Trophoblast cell (in vitro differentiated cells and primary cell): ENCODE data around the gene SORCS1.

ENCODE experiments used
- DNase-seq, 2 donors: peaks; one replicate each; pipeline ENCODE4 v3.0.0-alpha.2; 2016
- H2AFZ ChIP-seq: 2 replicates; pipeline ENCODE4 v1.6.1; 2013; ENCODE audit warnings: low read length, moderate library complexity, mild to moderate bottlenecking; ENCODE audit not compliant: insufficient read depth, poor library complexity
- H2AK5ac ChIP-seq: 2 replicates; pipeline ENCODE4 v1.6.1; 2013; ENCODE audit warnings: mild to moderate bottlenecking, low read length
- H2BK120ac ChIP-seq: 2 replicates; pipeline ENCODE4 v1.6.1; 2013; ENCODE audit warnings: low read length, mild to moderate bottlenecking, moderate library complexity; ENCODE audit not compliant: insufficient read depth, poor library complexity
- H2BK12ac ChIP-seq: 2 replicates; pipeline ENCODE4 v1.6.1; 2013; ENCODE audit warnings: mild to moderate bottlenecking, low read length, moderate library complexity
- H2BK5ac ChIP-seq: 2 replicates; pipeline ENCODE4 v1.6.1; 2013; ENCODE audit warnings: low read length, low read depth, moderate library complexity, mild to moderate bottlenecking; ENCODE audit not compliant: poor library complexity
- H3K14ac ChIP-seq: 2 replicates; pipeline ENCODE4 v1.6.1; 2013; ENCODE audit warnings: mild to moderate bottlenecking, low read length
- H3K18ac ChIP-seq: 2 replicates; pipeline ENCODE4 v1.6.1; 2013; ENCODE audit warnings: mild to moderate bottlenecking, low read length
- H3K23ac ChIP-seq: 2 replicates; pipeline ENCODE4 v1.6.1; 2013; ENCODE audit warnings: low read length
- H3K27ac ChIP-seq: 2 replicates; pipeline ENCODE4 v1.5.1; 2013; ENCODE audit warnings: low read depth, mild to moderate bottlenecking, inconsistent platforms, low read length, moderate library complexity
- H3K27me3 ChIP-seq: 2 replicates; pipeline ENCODE4 v1.6.1; 2013; ENCODE audit warnings: inconsistent platforms, mild to moderate bottlenecking, low read length, moderate library complexity; ENCODE audit not compliant: insufficient read depth
- H3K36me3 ChIP-seq, 2 experiments: 1 replicate in 1 of 2; 2 replicates in 1 of 2; pipeline ENCODE4 v1.6.1; 2013; ENCODE audit warnings: low read length in 2 of 2, mild to moderate bottlenecking in 2 of 2, moderate library complexity in 1 of 2; ENCODE audit not compliant: insufficient read depth in 2 of 2, control insufficient read depth in 1 of 2
- H3K4ac ChIP-seq: 2 replicates; pipeline ENCODE4 v1.6.1; 2013; ENCODE audit warnings: low read depth, mild to moderate bottlenecking, low read length, moderate library complexity
- H3K4me1 ChIP-seq, 2 experiments: 1 replicate in 1 of 2; 2 replicates in 1 of 2; pipeline ENCODE4 v1.6.1; 2013; ENCODE audit warnings: low read length in 2 of 2, mild to moderate bottlenecking in 2 of 2, moderate library complexity in 1 of 2; ENCODE audit not compliant: insufficient read depth in 2 of 2, control insufficient read depth in 1 of 2
- H3K4me2 ChIP-seq: 2 replicates; pipeline ENCODE4 v1.6.1; 2013; ENCODE audit warnings: inconsistent platforms, mild to moderate bottlenecking, low read length, moderate library complexity
- H3K4me3 ChIP-seq: 2 replicates; pipeline ENCODE4 v1.5.1; 2013; ENCODE audit warnings: mild to moderate bottlenecking, low read depth, low read length, inconsistent platforms
- H3K79me1 ChIP-seq: one replicate; pipeline ENCODE4 v1.6.1; 2013; ENCODE audit warnings: low read length
- H3K79me2 ChIP-seq: 2 replicates; pipeline ENCODE4 v1.6.1; 2013; ENCODE audit warnings: low read length, mild to moderate bottlenecking; ENCODE audit not compliant: control insufficient read depth, insufficient read depth, poor library complexity
- H3K9ac ChIP-seq: 2 replicates; pipeline ENCODE4 v1.6.1; 2013; ENCODE audit warnings: mild to moderate bottlenecking, low read length
- H3K9me3 ChIP-seq: 2 replicates; pipeline ENCODE4 v1.6.1; 2013; ENCODE audit warnings: low read depth, mild to moderate bottlenecking, control low read depth, inconsistent platforms, low read length; ENCODE audit not compliant: insufficient read depth
- H4K12ac ChIP-seq: 2 replicates; pipeline ENCODE4 v1.6.1; 2013; ENCODE audit warnings: low read depth, mild to moderate bottlenecking, low read length, moderate library complexity
- H4K8ac ChIP-seq: 2 replicates; pipeline ENCODE4 v1.6.1; 2013; ENCODE audit warnings: low read depth, mild to moderate bottlenecking, low read length, moderate library complexity
- H4K91ac ChIP-seq: one replicate; pipeline ENCODE4 v1.6.1; 2013; ENCODE audit warnings: low read depth, mild to moderate bottlenecking, low read length, moderate library complexity
- WGBS: extraction: QIAGEN DNeasy Blood & Tissue Kit; methylation state at CpG from one replicate; pipeline ENCODE4 v1.1.7; 2013; ENCODE audit warnings: missing lambda C conversion rate; ENCODE audit not compliant: insufficient read length, insufficient coverage; ENCODE audit errors: extremely low coverage; 5-methylcytosine and 5-hydroxymethylcytosine counted together

The SORCS1 gene

GRCh38 chr10:106765241-106765754 is 399.2 kb downstream of the SORCS1 start:
- no peak overlapping the region for H2BK120ac ChIP-seq
- H4K8ac ChIP-seq: no peak overlapping the region
- no peak overlapping the region for H2AK5ac ChIP-seq
- H3K4me1 ChIP-seq: no peaks in the 10 kb centered on the region
- no peak overlapping the region for H3K4ac ChIP-seq
- H2AFZ ChIP-seq: no peak overlapping the region
- WGBS: no CpG with 5 or more reads among the region's 1 CpG
- no peak overlapping the region for H2BK5ac ChIP-seq
- H2BK12ac ChIP-seq: no peak overlapping the region
- no peaks in the 10 kb centered on the region for H3K79me2 ChIP-seq
- H3K9me3 ChIP-seq: no peaks in the 10 kb centered on the region
- H3K4me3 ChIP-seq: no peak overlapping the region
- no peaks in the 10 kb centered on the region for H3K36me3 ChIP-seq
- DNase-seq: no peak
- no peak overlapping the region for H4K91ac ChIP-seq
- no peak overlapping the region for H3K9ac ChIP-seq
- no peak overlapping the region for H3K23ac ChIP-seq
- H3K18ac ChIP-seq: no peak overlapping the region
- no peak overlapping the region for H3K14ac ChIP-seq
- no peak overlapping the region for H3K27ac ChIP-seq
- no peak overlapping the region for H4K12ac ChIP-seq
- no peaks in the 10 kb centered on the region for H3K79me1 ChIP-seq
- no peak overlapping the region for H3K4me2 ChIP-seq
- H3K27me3 ChIP-seq: no peaks in the 10 kb centered on the region

- no peak overlapping the region for H2BK5ac ChIP-seq
- no peaks in the 10 kb centered on the region for H3K9me3 ChIP-seq
- H4K8ac ChIP-seq: no peak overlapping the region
- no peak for DNase-seq
- no CpG with 5 or more reads among the region's 6 CpGs for WGBS
- H3K79me2 ChIP-seq: no peaks in the 10 kb centered on the region
- H3K36me3 ChIP-seq: no peaks in the 10 kb centered on the region
- no peak overlapping the region for H3K9ac ChIP-seq
- H2BK12ac ChIP-seq: no peak overlapping the region
- no peak overlapping the region for H3K4me3 ChIP-seq
- no peaks in the 10 kb centered on the region for H3K4me1 ChIP-seq
- no peak overlapping the region for H2BK120ac ChIP-seq
- no peaks in the 10 kb centered on the region for H3K79me1 ChIP-seq
- no peak overlapping the region for H3K14ac ChIP-seq
- no peak overlapping the region for H3K23ac ChIP-seq
- H3K27ac ChIP-seq: no peak overlapping the region
- no peak overlapping the region for H3K18ac ChIP-seq
- H4K12ac ChIP-seq: no peak overlapping the region
- no peak overlapping the region for H4K91ac ChIP-seq
- H2AFZ ChIP-seq: no peak overlapping the region
- no peak overlapping the region for H3K4ac ChIP-seq
- H3K4me2 ChIP-seq: no peak overlapping the region
- no peaks in the 10 kb centered on the region for H3K27me3 ChIP-seq
- no peak overlapping the region for H2AK5ac ChIP-seq
Measured at GRCh38 chr10:106764360-106764759, 400.1 kb downstream of the SORCS1 start.

DNA sequence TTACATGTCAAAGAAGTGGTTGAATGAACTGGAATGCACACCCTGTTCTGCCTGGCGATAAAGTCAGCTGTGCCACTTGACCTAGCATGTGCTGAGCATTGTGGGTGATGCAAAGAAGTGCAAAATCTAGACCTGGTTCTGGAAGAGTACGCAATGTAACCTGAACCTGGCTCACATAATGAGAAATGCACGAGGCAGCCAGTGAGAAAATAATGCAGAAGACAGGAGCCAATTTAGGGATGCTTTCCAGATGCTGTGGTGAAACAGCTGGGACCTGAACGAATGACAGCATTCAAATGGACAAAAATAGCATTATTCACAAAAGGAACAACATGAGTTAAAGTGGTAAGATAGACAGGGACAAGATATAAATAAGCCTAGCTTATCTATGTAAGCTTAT is 402.6 kb downstream of the SORCS1 start:
- Histone ChIP-seq H3K36me3 (no peaks in the 10 kb centered on the region), H3K18ac (no peak overlapping the region), H2BK12ac (no peak overlapping the region), H3K9ac (no peak overlapping the region), H2BK5ac (no peak overlapping the region), H3K4me1 (no peaks in the 10 kb centered on the region), H3K23ac (no peak overlapping the region), H2BK120ac (no peak overlapping the region), H3K14ac (no peak overlapping the region), H4K12ac (no peak overlapping the region), H3K9me3 (no peaks in the 10 kb centered on the region), H3K27me3 (no peaks in the 10 kb centered on the region), H3K4ac (no peak overlapping the region), H3K4me2 (no peak overlapping the region), H3K4me3 (no peak overlapping the region), H4K91ac (no peak overlapping the region), H3K79me1 (no peaks in the 10 kb centered on the region), H2AK5ac (no peak overlapping the region), H2AFZ (no peak overlapping the region), H3K27ac (no peak overlapping the region), H3K79me2 (no peaks in the 10 kb centered on the region), H4K8ac (no peak overlapping the region)
- no CpG with 5 or more reads among the region's 4 CpGs for WGBS
- no peak for DNase-seq

DNA sequence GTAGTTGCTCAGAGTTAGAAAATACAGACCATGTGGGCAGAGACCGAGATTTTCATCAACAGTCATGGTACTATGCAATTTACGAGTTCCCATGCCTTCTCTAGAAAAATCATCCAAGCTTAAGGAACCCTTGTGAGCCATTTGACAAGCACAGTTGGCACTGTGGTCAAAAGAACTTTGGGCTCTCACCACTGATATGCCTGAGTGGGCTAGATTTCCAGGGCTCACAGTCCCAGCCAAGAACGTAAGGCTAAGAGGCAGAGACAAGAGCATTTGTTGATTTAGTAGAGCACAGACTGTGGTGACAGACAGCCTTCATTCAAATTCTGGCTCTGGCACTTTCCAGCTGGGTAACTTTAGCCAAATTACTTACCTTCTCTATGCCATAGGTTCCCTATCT is 407.0 kb downstream of the SORCS1 start:
- Histone ChIP-seq H4K91ac (no peak overlapping the region), H3K4ac (no peak overlapping the region), H2BK5ac (no peak overlapping the region), H4K8ac (no peak overlapping the region), H3K14ac (no peak overlapping the region), H4K12ac (no peak overlapping the region), H3K4me2 (no peak overlapping the region), H3K4me1 (no peaks in the 10 kb centered on the region), H3K79me1 (no peaks in the 10 kb centered on the region), H2BK12ac (no peak overlapping the region), H2AK5ac (no peak overlapping the region), H3K27ac (no peak overlapping the region), H3K18ac (no peak overlapping the region), H2AFZ (no peak overlapping the region), H3K9me3 (no peaks in the 10 kb centered on the region), H3K4me3 (no peak overlapping the region), H3K27me3 (no peaks in the 10 kb centered on the region), H3K36me3 (no peaks in the 10 kb centered on the region), H3K79me2 (no peaks in the 10 kb centered on the region), H2BK120ac (no peak overlapping the region), H3K9ac (no peak overlapping the region), H3K23ac (no peak overlapping the region)
- no peak for DNase-seq
- no CpG with 5 or more reads among the region's 3 CpGs for WGBS
